Fibroblast of pulmonary artery (primary cell): ENCODE results near the gene VTI1B.
"Not testable (repeated sequence)": the region's sequence is repeated elsewhere in the genome, so short reads cannot be mapped to it uniquely, and the experiment has no call there.

Experiments
- DNase-seq: peaks from one replicate; pipeline ENCODE4 v3.0.0-alpha.2; 2010; ENCODE audit warnings: low read depth
- H3K4me3 ChIP-seq: replicated peaks from 2 replicates; pipeline ENCODE4 v1.5.1; 2011; ENCODE audit warnings: low read depth, mild to moderate bottlenecking, control low read depth, low read length, moderate library complexity
- CTCF ChIP-seq: IDR thresholded peaks from 2 replicates; pipeline ENCODE4 v1.5.1; 2011; ENCODE audit warnings: mild to moderate bottlenecking, control low read depth, low read length, inconsistent platforms; ENCODE audit errors: missing control alignments

VTI1B gene

GRCh38 chr14:67710209-67710608, 35.8 kb upstream of the VTI1B start:
- no peak overlapping the region for H3K4me3 ChIP-seq
- TF ChIP-seq CTCF: no peak
- no peak for DNase-seq

GRCh38 chr14:67709796-67710195, 35.4 kb upstream of the VTI1B start:
- DNase-seq, H3K4me3 ChIP-seq: not testable (repeated sequence)

DNA sequence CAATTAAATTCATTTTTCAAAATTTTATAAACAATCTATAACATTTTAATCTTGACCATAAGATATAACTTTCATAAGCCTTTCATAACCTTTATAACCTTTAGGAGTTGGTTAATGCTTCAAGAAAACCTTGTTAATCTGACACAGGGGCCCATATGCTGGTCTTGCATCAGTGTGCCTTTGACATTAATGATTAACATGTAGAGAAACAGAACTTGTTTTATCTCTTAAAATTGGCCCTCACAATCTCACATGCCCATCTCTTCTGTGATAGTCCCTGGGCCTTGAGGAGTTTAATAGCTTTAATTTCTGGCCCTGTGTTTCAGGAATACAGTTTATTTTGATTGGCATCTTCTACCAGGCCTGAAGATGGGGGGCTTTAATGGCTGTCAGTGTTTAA, 34.9 kb upstream of the VTI1B start:
- DNase-seq, H3K4me3 ChIP-seq: not testable (repeated sequence)

- no peak for DNase-seq
- H3K4me3 ChIP-seq: no peak overlapping the region
- no peak for TF ChIP-seq CTCF
These were observed 30.8 kb upstream of the VTI1B start for GRCh38 chr14:67705211-67705610.

GRCh38 chr14:67704484-67705089, 30.2 kb upstream of the VTI1B start:
- TF ChIP-seq CTCF: peak; percentile 85
- no peak overlapping the region for H3K4me3 ChIP-seq
- DNase-seq: peak; percentile 77

- no peak overlapping the region for H3K4me3 ChIP-seq
- TF ChIP-seq CTCF: no peak
- no peak for DNase-seq
These were observed 29.6 kb upstream of the VTI1B start for GRCh38 chr14:67703997-67704396.

DNA sequence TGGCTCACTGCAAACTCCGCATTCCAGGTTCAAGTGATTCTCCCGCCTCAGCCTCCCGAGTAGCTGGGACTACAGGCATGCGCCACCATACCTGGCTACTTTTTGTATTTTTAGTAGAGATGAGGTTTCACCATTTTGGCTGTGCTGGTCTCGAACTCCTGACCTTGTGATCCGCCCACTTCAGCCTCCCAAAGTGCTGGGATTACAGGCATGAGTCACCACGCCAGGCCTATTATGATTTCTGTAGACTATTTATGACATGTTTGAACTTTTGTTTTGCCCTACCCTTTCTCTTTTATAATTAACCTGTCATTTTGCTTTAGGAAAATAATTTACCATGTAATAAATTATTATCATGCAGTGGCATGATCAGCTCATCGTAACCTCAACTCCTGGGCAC, 27.1 kb upstream of the VTI1B start, which contains the start of gene RDH12:
Gene RDH12 (plus strand): TSS at position 395 of the 400 bp plus-strand sequence. CDS start 20,757 bp downstream, outside the sequence.
- not testable (repeated sequence) for DNase-seq, H3K4me3 ChIP-seq

- DNase-seq: no peak
These were observed 23.7 kb upstream of the VTI1B start for GRCh38 chr14:67698179-67698578.

More at GRCh38 chr14:67698179-67698578, 23.7 kb upstream of the VTI1B start:
- H3K4me3 ChIP-seq: no peak overlapping the region
- no peak for TF ChIP-seq CTCF
